Eye (tissue), 1 donor: Measurements from ENCODE around the gene BIN1.
"Not testable (repeated sequence)": the region's sequence is repeated elsewhere in the genome, so short reads cannot be mapped to it uniquely, and the experiment has no call there.

Experiments
- DNase-seq: peaks from one replicate; pipeline ENCODE4 v3.0.0-alpha.2; 2015

BIN1 gene

GRCh38 chr2:127043367-127044164, 63.4 kb downstream of the BIN1 start:
- no peak for DNase-seq

GRCh38 chr2:127041259-127041970, 65.5 kb downstream of the BIN1 start:
- no peak for DNase-seq

- DNase-seq = no peak
Measured at GRCh38 chr2:127040169-127040568, 66.8 kb downstream of the BIN1 start.

- DNase-seq = no peak
Measured at GRCh38 chr2:127039387-127040031, 67.4 kb downstream of the BIN1 start.

- no peak for DNase-seq
Measured at GRCh38 chr2:127037476-127037875, 69.5 kb downstream of the BIN1 start.

GRCh38 chr2:127034883-127035611, 71.9 kb downstream of the BIN1 start:
- no peak for DNase-seq

GRCh38 chr2:127034051-127034450, 72.9 kb downstream of the BIN1 start:
- DNase-seq = no peak

GRCh38 chr2:127032621-127033020, 74.3 kb downstream of the BIN1 start:
- no peak for DNase-seq

- no peak for DNase-seq
Measured at GRCh38 chr2:127029350-127030051, 77.5 kb downstream of the BIN1 start.

GRCh38 chr2:127028745-127029144, 78.2 kb downstream of the BIN1 start:
- not testable (repeated sequence) for DNase-seq

- DNase-seq = no peak
Measured at GRCh38 chr2:127027715-127028114, 79.2 kb downstream of the BIN1 start.

- DNase-seq = peak; percentile 93
Measured at GRCh38 chr2:127025359-127026166, 81.4 kb downstream of the BIN1 start.

- peak; percentile 83 for DNase-seq
Measured at GRCh38 chr2:127024769-127025358, 82.1 kb downstream of the BIN1 start.

- DNase-seq = no peak
Measured at GRCh38 chr2:127023504-127023903, 83.5 kb downstream of the BIN1 start.

- DNase-seq = no peak
Measured at GRCh38 chr2:127022817-127023216, 84.1 kb downstream of the BIN1 start.

- DNase-seq = no peak
Measured at GRCh38 chr2:127020536-127020935, 86.4 kb downstream of the BIN1 start.

GRCh38 chr2:127017548-127017947, 89.4 kb downstream of the BIN1 start:
- DNase-seq = no peak

- no peak for DNase-seq
Measured at GRCh38 chr2:127016329-127016728, 90.6 kb downstream of the BIN1 start.

GRCh38 chr2:127015106-127015910, 91.6 kb downstream of the BIN1 start:
- DNase-seq = no peak

- no peak for DNase-seq
Measured at GRCh38 chr2:127014630-127015029, 92.3 kb downstream of the BIN1 start.
